ENCODE results near the gene CNTD1.

GRCh38 chr17:42760652-42761581 is 37.7 kb upstream of the CNTD1 start, which contains the start of gene RAMP2:
- TF ChIP-seq, protein P1, sequence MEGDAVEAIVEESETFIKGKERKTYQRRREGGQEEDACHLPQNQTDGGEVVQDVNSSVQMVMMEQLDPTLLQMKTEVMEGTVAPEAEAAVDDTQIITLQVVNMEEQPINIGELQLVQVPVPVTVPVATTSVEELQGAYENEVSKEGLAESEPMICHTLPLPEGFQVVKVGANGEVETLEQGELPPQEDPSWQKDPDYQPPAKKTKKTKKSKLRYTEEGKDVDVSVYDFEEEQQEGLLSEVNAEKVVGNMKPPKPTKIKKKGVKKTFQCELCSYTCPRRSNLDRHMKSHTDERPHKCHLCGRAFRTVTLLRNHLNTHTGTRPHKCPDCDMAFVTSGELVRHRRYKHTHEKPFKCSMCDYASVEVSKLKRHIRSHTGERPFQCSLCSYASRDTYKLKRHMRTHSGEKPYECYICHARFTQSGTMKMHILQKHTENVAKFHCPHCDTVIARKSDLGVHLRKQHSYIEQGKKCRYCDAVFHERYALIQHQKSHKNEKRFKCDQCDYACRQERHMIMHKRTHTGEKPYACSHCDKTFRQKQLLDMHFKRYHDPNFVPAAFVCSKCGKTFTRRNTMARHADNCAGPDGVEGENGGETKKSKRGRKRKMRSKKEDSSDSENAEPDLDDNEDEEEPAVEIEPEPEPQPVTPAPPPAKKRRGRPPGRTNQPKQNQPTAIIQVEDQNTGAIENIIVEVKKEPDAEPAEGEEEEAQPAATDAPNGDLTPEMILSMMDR (IDR thresholded peaks at IDR 0.05), result 0 out of 2 replicates have a peak, but pooled peaks have one; percentile 5
- TF ChIP-seq ZFX (IDR thresholded peaks at IDR 0.05; ENCODE audit: borderline replicate concordance), result no peak

All from 22Rv1 (cell line).